Epidermal melanocyte (primary cell): ENCODE results near the gene DAW1.
"Not testable (repeated sequence)": the region's sequence is repeated elsewhere in the genome, so short reads cannot be mapped to it uniquely, and the experiment has no call there.

ENCODE experiments used
- DNase-seq: peaks from one replicate; pipeline ENCODE4 v3.0.0; 2011; ENCODE audit warnings: low spot score; ENCODE audit not compliant: insufficient read length

DAW1 gene

DNA sequence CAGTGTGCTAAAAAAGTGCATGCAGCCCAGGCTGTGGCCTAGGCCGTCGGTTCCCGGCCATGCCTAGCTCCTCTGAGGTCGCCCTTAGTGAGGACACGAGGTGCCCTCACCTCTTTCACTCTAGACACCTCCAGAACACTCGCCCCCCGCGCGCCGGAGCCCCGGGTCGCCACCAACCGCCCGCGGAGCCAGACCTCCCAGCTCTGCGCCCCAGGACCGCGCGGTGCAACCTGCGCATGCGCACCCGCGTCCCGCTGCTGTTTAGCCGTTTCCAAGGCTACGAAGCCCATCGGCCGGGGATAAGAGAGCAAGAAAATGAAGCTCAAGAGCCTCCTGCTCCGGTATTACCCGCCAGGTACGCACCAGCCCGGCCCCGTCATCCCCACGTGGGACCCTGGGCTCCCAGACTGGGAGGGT lies at the start of gene DAW1:
DAW1 (plus strand) TSS at position 257 of the 417 bp plus-strand sequence; CDS start at position 316, 59 bp downstream.
- peak; percentile 87 for DNase-seq

DNA sequence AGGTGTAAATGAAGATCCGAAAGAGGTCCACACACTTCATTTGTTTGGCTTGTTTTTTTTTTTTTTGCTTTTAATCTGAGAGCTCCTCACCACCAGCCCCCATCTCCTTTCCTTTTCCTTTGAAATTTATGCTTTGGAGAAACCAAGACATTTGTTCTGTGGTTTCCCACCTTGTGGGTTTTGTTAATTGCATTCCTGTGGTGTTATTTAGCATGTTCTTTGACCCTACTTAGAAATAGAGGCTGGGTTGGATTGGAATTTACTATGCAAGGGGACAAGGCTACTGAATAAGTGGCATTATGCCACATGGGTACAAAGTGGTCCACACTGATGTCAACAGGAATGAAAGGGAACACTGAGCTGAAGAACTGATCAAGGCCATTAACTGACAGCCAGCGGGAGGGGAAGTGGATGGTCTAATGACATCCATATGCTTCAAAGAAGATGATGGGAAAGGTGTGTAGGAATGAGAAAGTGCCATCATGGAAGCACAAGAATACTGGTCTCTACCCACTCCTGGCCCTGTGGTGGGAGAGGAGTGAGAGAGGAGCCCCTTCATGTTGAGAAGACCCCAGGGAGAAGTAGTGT lies 48.9 kb upstream of the DAW1 start:
- no peak for DNase-seq

DNA sequence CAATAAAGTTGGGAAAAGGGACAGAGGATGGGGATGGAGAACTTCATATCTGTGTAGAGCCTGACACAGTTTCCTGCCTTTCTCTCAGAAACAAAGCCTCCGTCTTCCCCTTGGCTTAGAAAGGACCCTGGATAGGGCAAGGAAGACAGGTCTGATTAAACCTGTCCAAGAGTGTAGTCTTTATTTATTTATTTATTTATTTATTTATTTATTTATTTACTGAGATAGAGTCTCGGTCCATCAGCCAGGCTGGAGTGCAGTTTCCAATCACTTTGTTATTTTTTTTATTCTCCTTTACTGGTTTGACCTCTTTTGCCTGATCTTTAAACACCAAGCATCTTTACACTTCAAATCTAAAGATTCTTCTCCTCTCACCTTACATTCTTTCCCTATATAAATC lies 47.5 kb upstream of the DAW1 start:
- DNase-seq, result no peak

GRCh38 chr2:227824711-227825110 lies 46.7 kb upstream of the DAW1 start:
- DNase-seq, result no peak

DNA sequence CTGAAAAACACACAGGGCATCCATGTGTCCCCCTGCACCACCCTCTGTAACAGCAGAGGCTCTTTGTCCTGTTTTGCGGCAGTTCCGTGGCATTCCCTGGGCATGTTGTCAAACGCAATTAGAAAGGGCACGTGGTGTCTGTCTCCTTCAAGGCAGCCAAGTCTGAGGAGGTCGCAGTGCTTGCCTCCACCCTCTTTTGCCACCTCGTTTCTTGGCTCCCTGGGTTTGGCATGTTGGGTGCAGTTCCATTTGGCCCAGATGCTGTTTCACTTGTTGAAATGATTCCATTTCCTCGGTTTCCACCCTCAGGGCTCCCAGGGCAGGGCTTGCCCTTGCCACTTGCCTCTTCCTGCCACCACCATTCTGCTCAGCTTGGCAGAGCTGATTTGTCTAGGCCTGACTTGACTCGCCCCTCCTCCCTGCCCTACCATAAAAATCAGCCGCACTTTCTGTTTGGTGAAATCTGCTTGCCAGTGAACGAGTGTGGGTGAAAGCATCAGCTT lies 45.4 kb upstream of the DAW1 start:
- DNase-seq, result no peak

GRCh38 chr2:227826563-227826962 lies 44.9 kb upstream of the DAW1 start:
- no peak for DNase-seq

- no peak for DNase-seq
Measured at GRCh38 chr2:227827143-227827542, 44.3 kb upstream of the DAW1 start.

DNA sequence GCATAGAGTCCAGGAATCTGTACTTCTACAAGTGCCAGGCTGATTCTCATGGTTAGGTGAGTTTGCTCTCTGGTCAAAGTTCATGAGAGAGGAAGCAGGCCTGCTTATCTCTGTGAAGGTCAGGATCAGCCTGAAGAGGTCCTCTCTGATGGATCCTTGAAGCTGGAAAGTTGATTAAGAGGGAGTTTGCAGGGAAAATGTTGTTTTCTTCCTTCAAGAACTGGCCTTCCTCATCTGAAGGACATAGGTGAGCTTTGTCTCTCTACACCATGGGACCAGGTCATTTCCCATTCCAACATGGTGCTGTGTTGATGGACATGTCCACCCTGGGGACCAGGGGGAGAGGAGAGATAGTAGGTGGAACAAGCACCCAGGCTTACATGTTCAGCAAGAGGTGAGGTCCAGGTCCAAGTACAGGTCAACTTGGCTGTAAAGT lies 42.9 kb upstream of the DAW1 start:
- no peak for DNase-seq

DNA sequence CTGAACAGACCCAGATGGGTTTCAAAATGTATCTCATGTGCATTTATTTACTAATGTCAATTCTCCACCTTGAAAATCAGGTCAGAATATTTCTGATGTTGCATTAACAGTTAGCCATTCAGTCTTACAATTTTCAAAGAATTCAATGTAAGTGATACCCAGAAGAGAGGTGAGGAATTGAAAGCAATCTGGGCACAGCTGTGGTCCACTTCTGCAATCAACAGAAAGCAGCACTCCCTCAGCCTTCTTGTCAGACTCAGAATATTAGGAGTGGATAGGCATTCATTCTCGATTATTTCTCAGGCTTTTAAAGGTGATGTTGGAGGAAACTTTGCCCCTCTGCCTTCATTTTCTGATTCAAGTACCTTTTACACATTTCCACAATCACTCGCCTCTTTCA lies 42.1 kb upstream of the DAW1 start:
- no peak for DNase-seq

DNA sequence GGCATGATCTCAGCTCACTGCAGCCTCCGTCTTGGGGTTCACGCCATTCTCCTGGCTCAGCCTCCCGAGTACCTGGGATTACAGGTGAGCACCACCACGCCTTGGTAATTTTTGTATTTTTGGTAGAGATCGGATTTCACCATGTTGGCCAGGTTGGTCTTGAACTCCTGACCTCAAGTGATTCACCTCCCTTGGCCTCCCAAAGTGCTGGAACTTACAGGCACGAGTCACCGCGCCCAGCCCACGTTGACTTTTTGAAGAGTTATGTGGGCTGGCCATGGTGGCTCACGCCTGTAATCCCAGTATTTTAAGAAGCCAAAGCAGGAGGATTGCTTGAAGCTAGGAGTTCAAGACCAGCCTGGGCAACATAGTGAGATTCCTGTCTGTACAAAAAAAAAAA lies 37.0 kb upstream of the DAW1 start:
- no peak for DNase-seq

DNA sequence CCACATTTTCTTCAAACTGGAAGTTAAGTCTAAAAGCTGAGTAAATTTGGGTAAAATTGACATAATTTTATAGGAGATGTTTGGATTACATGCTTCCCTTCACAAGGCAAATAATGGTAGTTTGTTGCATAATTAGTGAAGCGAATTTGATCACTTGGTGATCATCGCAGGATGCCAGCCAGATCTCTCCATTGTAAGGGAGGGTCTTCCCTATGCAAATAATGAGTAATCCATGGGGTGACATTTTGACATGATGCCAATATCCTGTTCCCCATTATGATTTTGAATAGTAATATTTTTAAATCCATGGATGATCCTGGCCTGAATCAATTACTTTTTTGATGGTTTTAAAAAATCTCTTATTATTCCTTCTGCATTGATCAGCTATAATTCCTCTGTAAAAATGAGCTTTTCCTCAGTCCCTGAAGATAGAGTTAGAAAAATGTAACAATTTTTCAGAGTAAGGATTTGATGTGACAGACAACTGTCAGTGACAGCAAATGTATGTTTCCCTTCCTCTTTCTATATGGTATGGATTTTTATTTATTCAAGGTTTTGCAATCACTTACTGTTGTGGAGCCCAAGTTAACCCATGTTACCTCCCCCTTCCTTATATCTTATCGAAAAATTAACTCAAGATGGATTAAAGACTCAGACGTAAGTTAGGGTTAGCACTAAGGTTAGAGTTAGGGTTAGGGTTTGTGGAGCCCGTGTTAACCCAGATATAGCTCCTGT lies 36.3 kb upstream of the DAW1 start:
- no peak for DNase-seq

DNA sequence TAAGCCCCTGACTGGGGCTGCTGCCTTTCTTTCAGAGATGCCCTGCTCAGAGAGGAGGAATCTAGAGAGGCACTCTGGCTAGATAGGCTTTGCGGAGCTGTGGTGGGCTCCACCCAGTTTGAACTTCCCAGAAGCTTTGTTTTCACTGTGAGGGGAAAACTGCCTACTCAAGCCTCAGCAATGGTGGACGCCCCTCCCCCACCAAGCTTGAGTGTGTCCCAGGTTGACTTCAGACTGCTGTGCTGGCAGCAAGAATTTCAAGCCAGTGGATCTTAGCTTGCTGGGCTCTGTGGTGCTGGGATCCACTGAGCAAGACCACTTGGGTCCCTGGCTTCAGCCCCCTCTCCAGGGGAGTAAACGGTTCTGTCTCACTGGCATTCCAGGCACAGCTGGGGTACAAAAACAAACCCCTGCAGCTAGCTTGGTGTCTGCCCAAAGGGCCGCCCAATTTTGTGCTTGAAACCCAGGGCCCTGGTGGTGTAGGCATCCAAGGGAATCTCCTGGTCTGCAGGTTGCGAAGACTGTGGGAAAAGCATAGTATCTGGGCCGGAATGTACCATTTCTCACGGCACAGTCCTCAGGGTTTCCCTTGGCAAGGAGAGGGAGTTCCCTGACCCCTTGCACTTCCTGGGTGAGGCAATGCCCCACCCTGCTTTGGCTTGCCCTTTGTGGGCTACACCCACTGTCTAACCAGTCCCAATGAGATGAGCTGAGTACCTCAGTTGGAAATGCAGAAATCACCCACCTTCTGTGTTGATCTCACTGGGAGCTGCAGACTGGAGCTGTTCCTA lies 31.9 kb upstream of the DAW1 start:
- DNase-seq, result not testable (repeated sequence)

- no peak for DNase-seq
Measured at GRCh38 chr2:227846831-227847230, 24.6 kb upstream of the DAW1 start.

GRCh38 chr2:227848146-227848545 lies 23.3 kb upstream of the DAW1 start:
- DNase-seq, result no peak

- DNase-seq, result no peak
Measured at GRCh38 chr2:227848586-227848985, 22.8 kb upstream of the DAW1 start.

GRCh38 chr2:227849906-227850305 lies 21.5 kb upstream of the DAW1 start:
- DNase-seq, result no peak

- DNase-seq, result no peak
Measured at GRCh38 chr2:227853204-227853629, 18.2 kb upstream of the DAW1 start.

DNA sequence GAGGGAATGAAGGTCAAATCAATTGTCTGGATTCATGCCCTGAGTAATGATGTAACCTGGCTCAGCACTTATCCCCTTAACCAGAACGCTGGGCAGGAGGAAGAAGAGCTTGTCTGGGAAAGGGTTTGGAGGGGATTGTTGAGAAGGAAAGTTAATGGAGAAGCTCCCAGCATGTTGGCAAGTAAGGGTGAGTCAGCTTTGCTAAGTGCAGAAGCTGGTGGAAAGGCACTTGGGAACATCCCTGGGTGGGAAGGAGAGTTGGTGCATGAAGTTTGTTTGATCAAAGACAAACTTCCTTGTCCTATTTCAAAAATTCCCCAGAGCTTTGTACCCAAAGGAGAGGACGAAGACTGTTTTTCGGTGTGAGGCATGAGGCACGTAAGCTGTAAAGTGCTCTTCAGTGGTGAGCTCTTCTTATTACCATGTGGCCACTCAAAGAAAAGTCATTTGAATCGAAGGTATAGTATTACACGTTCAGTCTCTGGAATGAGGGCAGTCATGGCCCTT lies 17.6 kb upstream of the DAW1 start:
- no peak for DNase-seq

DNA sequence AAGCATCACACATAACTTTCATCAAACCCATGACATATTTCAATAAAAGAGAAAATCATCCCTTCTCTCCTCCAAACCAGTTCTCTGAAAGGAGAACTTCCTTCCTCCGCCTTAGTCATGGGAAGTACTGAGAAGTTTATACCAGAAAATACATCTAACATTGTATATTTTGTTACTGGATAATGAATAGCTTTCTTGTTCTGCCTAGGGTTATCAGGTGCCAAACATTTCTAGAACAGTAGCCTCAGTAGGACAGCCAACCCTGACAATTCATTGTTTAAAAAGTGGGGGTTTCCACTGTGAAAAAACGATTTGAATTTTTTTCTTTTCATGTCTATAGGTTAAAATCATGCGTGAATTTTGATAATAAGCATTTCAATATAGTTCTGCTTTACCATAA lies 16.0 kb upstream of the DAW1 start:
- no peak for DNase-seq

DNA sequence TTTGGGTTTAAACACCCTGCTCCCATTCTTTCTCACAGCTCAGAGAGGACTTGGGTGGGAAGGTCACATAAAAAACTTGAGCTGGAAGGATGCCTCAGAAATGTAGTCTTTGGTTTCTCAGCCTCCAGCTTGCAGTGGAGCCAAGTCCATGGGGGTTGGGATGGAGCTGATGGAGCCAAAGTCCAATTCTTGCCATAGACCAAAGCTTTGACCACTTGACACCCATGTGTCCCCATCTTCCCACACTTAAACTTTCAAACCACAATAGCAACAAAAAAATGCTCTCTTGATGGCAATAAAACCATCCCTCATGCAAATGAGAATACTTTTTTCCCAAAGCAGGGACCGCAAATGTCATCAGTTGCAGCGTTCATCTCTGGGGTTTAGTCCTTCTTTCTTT lies 14.7 kb upstream of the DAW1 start:
- no peak for DNase-seq

DNA sequence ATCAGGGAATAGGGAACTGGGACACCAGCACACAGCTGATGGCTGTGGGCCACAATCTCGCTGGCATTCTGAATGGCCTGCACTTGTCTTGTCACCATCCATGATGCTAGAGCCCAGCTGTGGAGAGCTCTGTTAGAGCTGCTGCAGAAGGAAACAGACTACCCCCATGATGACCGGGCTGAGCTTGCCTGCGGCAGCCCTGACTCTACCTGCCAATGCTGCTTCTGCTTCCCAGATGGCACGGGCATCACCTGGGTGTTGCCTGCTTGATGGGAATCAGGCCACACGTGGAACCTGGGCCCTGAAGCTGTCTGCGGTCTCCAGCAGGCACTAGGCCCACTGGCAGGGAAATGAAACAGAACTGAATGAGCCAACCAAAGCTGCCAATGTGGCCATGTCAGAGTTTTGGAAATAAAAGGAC lies 11.2 kb upstream of the DAW1 start:
- no peak for DNase-seq

GRCh38 chr2:227861011-227861410 lies 10.4 kb upstream of the DAW1 start:
- no peak for DNase-seq
